ENCODE data around the gene PTAR1. TPM values are rescaled to one million over a fixed set of nuclear protein-coding genes. Genes with fewer than 3 reads are reported as not detected.
"Not testable (repeated sequence)": the region's sequence is repeated elsewhere in the genome, so short reads cannot be mapped to it uniquely, and the experiment has no call there.

The PTAR1 gene, protein sequence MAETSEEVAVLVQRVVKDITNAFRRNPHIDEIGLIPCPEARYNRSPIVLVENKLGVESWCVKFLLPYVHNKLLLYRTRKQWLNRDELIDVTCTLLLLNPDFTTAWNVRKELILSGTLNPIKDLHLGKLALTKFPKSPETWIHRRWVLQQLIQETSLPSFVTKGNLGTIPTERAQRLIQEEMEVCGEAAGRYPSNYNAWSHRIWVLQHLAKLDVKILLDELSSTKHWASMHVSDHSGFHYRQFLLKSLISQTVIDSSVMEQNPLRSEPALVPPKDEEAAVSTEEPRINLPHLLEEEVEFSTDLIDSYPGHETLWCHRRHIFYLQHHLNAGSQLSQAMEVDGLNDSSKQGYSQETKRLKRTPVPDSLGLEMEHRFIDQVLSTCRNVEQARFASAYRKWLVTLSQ
- polyA plus RNA-seq, result 10 to 100 TPM in 2 of 3 donors, 1 to 10 TPM in 1; 7.0 to 16.1 (median 10.7) TPM

DNA sequence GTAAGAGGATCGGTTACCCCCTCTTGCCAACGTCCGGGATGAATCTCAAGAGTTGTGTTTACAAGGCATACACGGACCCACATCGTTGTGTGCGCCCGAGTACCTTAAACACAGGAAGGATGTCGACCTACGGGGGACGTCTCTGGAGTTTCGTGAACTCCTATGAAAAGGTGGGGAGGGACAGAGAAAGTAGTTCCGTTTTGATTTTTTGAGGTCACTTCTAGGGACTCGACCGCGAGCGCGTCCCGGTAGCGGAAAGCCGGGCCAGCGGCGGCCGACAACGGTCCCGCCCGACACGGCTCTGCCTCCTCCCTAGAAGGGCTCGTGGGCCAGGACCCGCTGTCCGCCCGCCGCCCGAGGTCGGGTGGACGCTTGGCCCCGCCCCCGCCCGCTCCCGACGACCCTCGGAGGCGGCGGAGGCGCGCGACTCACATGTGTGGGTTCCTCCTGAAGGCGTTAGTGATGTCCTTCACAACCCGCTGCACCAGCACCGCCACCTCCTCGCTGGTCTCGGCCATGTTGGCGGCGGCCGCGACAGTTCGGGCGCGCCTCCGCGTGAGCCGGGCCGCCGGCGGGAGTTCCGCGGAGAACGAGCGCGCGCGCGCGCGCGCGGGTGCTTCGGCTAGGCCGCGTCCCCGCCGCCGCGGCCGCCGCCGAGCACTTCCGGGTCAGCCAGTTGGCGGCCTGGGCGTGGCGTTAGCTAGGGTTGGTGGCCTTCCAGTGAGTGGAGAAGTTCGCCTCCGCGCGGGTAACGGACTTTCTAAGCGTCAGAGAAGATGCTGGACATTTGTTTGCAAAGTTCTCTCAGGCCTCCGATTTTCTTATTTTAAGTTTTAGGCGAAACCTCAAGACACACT is at the start of gene PTAR1:
Gene PTAR1 (minus strand): TSS at position 591 of the 857 bp plus-strand sequence. CDS start 73 bp downstream, at position 518.
- peak within 1 kb of the TSS; percentile 90 to 98 (median 95) for H3K4me3 Mint-ChIP-seq
- DNase-seq, result peak; percentile 87 to 91 (median 91)
- H3K27ac Mint-ChIP-seq, result peak within 1 kb of the TSS; percentile 89 to 98 (median 96)
- H3K9me3 Mint-ChIP-seq, result no peaks in the 10 kb centered on the region
- H3K27me3 Mint-ChIP-seq (ENCODE audit: low read depth in 3 of 3), result peaks cover 0 to 12% (median 5%) of the 10 kb centered on the region in 3 donors
- H3K36me3 Mint-ChIP-seq, result peaks cover 0 to 3% (median 0%) of the 10 kb centered on the region in 3 donors
- peaks cover 25 to 51% of the 10 kb centered on the region in 2 donors for H3K4me1 Mint-ChIP-seq

DNA sequence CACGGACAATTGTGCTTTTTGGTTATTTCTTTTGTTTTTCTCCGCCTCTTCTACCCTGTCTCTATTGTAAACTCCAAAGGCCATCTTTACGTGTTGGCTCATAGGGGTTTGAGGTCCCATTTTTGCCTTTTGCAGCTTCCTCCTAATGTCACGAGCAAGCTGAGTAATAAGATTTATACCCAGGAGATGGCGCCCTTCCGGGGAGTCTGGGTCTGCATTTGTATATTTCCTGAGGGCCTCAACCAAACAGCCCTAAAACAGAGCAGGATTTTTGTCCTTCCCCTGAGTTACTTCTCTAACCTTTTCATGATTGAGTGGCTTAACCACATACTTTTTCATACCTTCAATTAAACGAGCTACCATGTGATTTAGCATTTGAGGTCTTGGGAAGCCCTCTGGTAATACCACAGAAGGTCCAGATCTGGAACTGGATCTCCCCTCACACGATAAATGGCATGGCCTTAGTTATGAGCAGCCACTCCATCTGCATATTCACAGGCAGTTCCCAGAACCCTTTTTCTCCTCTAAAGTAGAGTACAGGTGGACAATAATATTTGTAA is 49.6 kb upstream of the PTAR1 start:
- Mint-ChIP-seq H3K27ac (no peak overlapping the region), H3K4me3 (no peak overlapping the region), H3K36me3 (no peaks in the 10 kb centered on the region), H3K27me3 (ENCODE audit: low read depth in 3 of 3) (peaks cover 0 to 2% (median 1%) of the 10 kb centered on the region in 3 donors), H3K9me3 (no peaks in the 10 kb centered on the region), H3K4me1 (no peaks in the 10 kb centered on the region)
- DNase-seq, result no peak

- Mint-ChIP-seq H3K9me3 (no peaks in the 10 kb centered on the region), H3K27me3 (ENCODE audit: low read depth in 3 of 3) (peaks cover 0 to 4% (median 0%) of the 10 kb centered on the region in 3 donors), H3K36me3 (no peaks in the 10 kb centered on the region), H3K4me1 (no peaks in the 10 kb centered on the region), H3K4me3 (no peak overlapping the region), H3K27ac (no peak overlapping the region)
- no peak for DNase-seq
These were observed 46.8 kb upstream of the PTAR1 start for GRCh38 chr9:69806627-69807026.

- no peak for DNase-seq
- no peaks in the 10 kb centered on the region for H3K4me1 Mint-ChIP-seq
- H3K27me3 Mint-ChIP-seq (ENCODE audit: low read depth in 3 of 3), result peaks cover 0 to 4% (median 0%) of the 10 kb centered on the region in 3 donors
- H3K4me3 Mint-ChIP-seq, result no peak overlapping the region
- H3K36me3 Mint-ChIP-seq, result no peaks in the 10 kb centered on the region
- H3K9me3 Mint-ChIP-seq, result no peaks in the 10 kb centered on the region
- H3K27ac Mint-ChIP-seq, result no peak overlapping the region
These were observed 46.2 kb upstream of the PTAR1 start for GRCh38 chr9:69805962-69806515.

DNA sequence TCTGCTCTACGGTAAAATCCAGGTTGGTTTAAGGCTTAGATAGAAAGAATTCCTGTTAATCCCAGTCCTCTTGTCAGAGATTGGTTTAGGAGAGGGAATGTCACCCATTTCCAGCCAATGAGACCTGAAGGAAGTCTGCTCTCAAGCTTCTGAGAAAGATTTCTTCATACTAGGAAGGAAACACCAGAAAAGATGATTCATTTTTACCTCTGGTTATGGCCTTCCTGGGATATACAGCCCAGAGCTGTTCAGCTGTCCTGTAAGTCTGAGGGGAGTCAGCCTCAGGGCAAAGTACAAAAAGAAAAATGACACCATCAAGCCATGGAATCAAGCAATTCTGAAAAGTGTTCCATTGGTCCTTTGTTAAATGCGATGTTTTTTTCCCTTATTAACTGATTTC is 42.2 kb upstream of the PTAR1 start:
- Mint-ChIP-seq H3K36me3 (no peaks in the 10 kb centered on the region), H3K27me3 (ENCODE audit: low read depth in 3 of 3) (peaks cover 0 to 4% (median 0%) of the 10 kb centered on the region in 3 donors), H3K4me1 (no peaks in the 10 kb centered on the region), H3K4me3 (no peak overlapping the region), H3K27ac (no peak overlapping the region), H3K9me3 (peaks cover 0 to 2% (median 0%) of the 10 kb centered on the region in 6 donors)
- DNase-seq, result no peak

- not testable (repeated sequence) for H3K27ac Mint-ChIP-seq; H3K36me3 Mint-ChIP-seq; DNase-seq; H3K4me3 Mint-ChIP-seq; H3K9me3 Mint-ChIP-seq; H3K4me1 Mint-ChIP-seq; H3K27me3 Mint-ChIP-seq (ENCODE audit: low read depth in 3 of 3)
These were observed 40.2 kb upstream of the PTAR1 start for GRCh38 chr9:69800027-69800426.

DNA sequence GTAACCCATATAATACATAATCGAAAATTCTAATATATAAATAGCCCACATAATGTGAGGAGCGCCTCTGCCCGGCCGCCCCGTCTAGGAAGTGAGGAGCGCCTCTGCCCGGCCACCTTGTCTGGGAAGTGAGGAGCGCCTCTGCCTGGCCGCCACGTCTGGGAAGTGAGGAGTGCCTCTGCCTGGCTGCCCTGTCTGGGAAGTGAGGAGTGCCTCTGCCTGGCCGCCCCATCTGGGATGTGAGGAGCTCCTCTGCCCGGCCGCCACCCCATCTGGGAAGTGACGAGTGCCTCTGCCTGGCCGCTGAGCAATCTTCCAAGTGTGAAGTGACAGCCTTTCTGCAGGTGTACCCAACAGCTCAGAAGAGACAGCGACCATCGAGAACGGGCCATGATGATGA is 39.7 kb upstream of the PTAR1 start:
- not testable (repeated sequence) for H3K27ac Mint-ChIP-seq; H3K4me1 Mint-ChIP-seq; H3K4me3 Mint-ChIP-seq; H3K27me3 Mint-ChIP-seq (ENCODE audit: low read depth in 3 of 3); H3K36me3 Mint-ChIP-seq; DNase-seq; H3K9me3 Mint-ChIP-seq

GRCh38 chr9:69798744-69799143 is 38.9 kb upstream of the PTAR1 start:
- Mint-ChIP-seq H3K4me3 (no peak overlapping the region), H3K27ac (no peak overlapping the region), H3K9me3 (peaks cover 0 to 2% (median 0%) of the 10 kb centered on the region in 6 donors), H3K4me1 (no peaks in the 10 kb centered on the region), H3K36me3 (no peaks in the 10 kb centered on the region), H3K27me3 (ENCODE audit: low read depth in 3 of 3) (peaks cover 1 to 4% (median 2%) of the 10 kb centered on the region in 3 donors)
- DNase-seq, result no peak

- no peak for DNase-seq
- no peak overlapping the region for H3K4me3 Mint-ChIP-seq
- no peaks in the 10 kb centered on the region for H3K36me3 Mint-ChIP-seq
- H3K27me3 Mint-ChIP-seq (ENCODE audit: low read depth in 3 of 3), result peaks cover 0 to 4% (median 3%) of the 10 kb centered on the region in 3 donors
- H3K27ac Mint-ChIP-seq, result no peak overlapping the region
- no peaks in the 10 kb centered on the region for H3K4me1 Mint-ChIP-seq
- H3K9me3 Mint-ChIP-seq, result peaks cover 0 to 5% (median 0%) of the 10 kb centered on the region in 6 donors
These were observed 37.9 kb upstream of the PTAR1 start for GRCh38 chr9:69797675-69798074.

- Mint-ChIP-seq H3K27me3 (ENCODE audit: low read depth in 3 of 3) (peaks cover 3 to 10% (median 5%) of the 10 kb centered on the region in 3 donors), H3K4me1 (no peaks in the 10 kb centered on the region), H3K9me3 (peaks cover 0 to 5% (median 0%) of the 10 kb centered on the region in 6 donors), H3K27ac (no peak overlapping the region), H3K36me3 (no peaks in the 10 kb centered on the region), H3K4me3 (no peak overlapping the region)
- no peak for DNase-seq
These were observed 34.5 kb upstream of the PTAR1 start for GRCh38 chr9:69794356-69794755.

DNA sequence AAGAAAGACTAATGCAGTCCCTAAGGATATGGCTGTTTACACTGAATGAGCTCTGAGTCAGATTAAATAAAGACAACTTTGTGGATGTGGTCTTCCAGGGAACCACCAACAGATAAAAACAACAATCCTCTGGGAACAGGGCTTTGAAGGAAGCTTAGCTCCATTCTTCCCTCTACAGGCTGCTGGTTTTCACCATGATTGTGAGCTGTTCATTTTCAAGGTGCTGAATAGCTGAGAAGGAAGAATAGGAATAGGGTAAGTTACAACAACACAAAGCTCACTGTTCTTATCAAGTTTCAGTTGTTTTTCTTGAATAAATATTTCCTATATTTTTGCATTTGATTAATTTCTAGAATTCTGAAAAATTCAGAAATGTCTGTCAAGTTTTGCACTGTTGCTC is 25.9 kb upstream of the PTAR1 start:
- Mint-ChIP-seq H3K9me3 (peaks cover 0 to 2% (median 0%) of the 10 kb centered on the region in 6 donors), H3K36me3 (peaks cover 0 to 3% (median 0%) of the 10 kb centered on the region in 3 donors), H3K27ac (no peak overlapping the region), H3K4me1 (no peaks in the 10 kb centered on the region), H3K4me3 (no peak overlapping the region), H3K27me3 (ENCODE audit: low read depth in 3 of 3) (peaks cover 2 to 30% (median 9%) of the 10 kb centered on the region in 3 donors)
- no peak for DNase-seq

DNA sequence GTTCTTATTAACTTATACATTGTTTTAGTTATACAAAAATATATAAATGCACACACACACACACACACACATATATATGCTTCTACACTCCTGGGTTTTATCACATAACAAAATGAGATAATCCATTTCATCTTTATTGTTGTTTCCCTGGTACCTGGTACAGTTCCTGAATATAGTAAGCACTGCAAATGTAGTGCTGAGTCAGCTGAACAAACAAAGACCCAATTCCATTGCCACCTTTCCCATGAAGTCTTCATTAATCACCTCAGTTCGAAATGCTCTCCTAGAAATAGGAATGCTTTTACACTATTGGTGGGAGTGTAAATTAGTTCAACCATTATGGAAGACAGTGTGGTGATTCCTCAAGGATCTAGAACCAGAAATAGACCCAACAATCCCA is 13.4 kb upstream of the PTAR1 start:
- Mint-ChIP-seq H3K27me3 (ENCODE audit: low read depth in 3 of 3) (peaks cover 0 to 17% (median 9%) of the 10 kb centered on the region in 3 donors), H3K4me3 (no peak overlapping the region), H3K9me3 (peaks cover 0 to 3% (median 0%) of the 10 kb centered on the region in 6 donors), H3K36me3 (no peaks in the 10 kb centered on the region), H3K4me1 (no peaks in the 10 kb centered on the region), H3K27ac (no peak overlapping the region)
- DNase-seq, result no peak

DNA sequence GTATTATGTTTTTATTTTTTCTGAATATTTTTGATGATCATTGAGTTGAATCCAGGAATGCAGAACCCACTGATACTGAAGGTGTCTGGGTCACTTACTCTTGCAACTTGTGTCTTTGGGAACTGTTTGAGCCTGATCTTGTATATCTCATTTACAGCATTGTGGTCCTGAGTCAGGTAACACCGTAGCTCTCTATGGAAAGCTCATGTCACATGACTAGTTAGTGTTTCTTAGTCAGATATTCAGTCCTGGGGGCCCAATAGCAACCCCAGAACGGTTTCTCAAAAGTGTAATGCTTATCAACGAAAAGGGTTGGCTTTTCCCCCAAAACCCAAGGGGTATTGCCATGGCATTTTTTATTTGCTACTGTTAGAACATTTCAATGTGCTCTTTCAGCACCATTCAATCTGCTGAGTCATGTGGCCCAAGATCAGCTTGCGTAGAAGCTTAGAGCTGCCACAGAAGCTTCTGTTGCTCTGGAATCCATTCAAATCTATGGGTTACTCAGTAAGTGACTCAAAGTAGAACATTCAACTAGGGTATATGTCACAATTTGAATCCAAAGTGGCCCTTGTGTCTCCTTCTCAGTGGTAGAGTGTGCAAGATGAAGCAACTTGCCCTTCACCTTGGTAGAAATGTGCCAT is 12.1 kb upstream of the PTAR1 start:
- DNase-seq, result no peak

More for the DNA sequence above, 12.1 kb upstream of the PTAR1 start:
- no peaks in the 10 kb centered on the region for H3K4me1 Mint-ChIP-seq
- peaks cover 0 to 9% (median 8%) of the 10 kb centered on the region in 3 donors for H3K27me3 Mint-ChIP-seq (ENCODE audit: low read depth in 3 of 3)
- no peak overlapping the region for H3K27ac Mint-ChIP-seq
- H3K9me3 Mint-ChIP-seq, result no peaks in the 10 kb centered on the region
- H3K36me3 Mint-ChIP-seq, result no peaks in the 10 kb centered on the region
- H3K4me3 Mint-ChIP-seq, result no peak overlapping the region
